Activated B cell treated with CpG ODN at 0.5 μM for 24 hours (primary cell): ENCODE data around the gene MYNN. TPM values are rescaled to one million over a fixed set of nuclear protein-coding genes. Genes with fewer than 3 reads are reported as not detected.

ENCODE experiments used
- ATAC-seq: fragments of 200-7000 bp; cut with Tn5 transposase; one replicate; pipeline ENCODE4 v1.10.0; 2021; ENCODE audit warnings: low read depth, mild to moderate bottlenecking, moderate library complexity
- CTCF ChIA-PET: fragments of 350-600 bp; sonication (Branson Sonifier 250); formaldehyde crosslinking; loops from one replicate; lab custom pipeline; 2021; ENCODE audit warnings: antibody characterized with exemption; lab: Charles Lee
- POLR2A ChIA-PET: fragments of 350-600 bp; sonication (Branson Sonifier 250); formaldehyde crosslinking; loops from one replicate; lab custom pipeline; 2021; ENCODE audit warnings: antibody characterized with exemption; lab: Charles Lee
- DNase-seq: peaks from one replicate; pipeline ENCODE4 v3.0.0; 2022
- H3K27ac Mint-ChIP-seq: one replicate; pipeline ENCODE4 v1.8.0; 2020; ENCODE audit warnings: mixed read lengths
- H3K27me3 Mint-ChIP-seq: one replicate; pipeline ENCODE4 v1.8.0; 2021; ENCODE audit warnings: mixed read lengths
- H3K36me3 Mint-ChIP-seq: one replicate; pipeline ENCODE4 v1.8.0; 2021; ENCODE audit warnings: low read depth, mixed read lengths
- H3K4me1 Mint-ChIP-seq: one replicate; pipeline ENCODE4 v1.8.0; 2021; ENCODE audit warnings: mixed read lengths
- H3K4me3 Mint-ChIP-seq: one replicate; pipeline ENCODE4 v1.8.0; 2020; ENCODE audit warnings: mild to moderate bottlenecking, mixed read lengths
- H3K9me3 Mint-ChIP-seq: one replicate; pipeline ENCODE4 v1.8.0; 2020; ENCODE audit warnings: mixed read lengths
- CTCF ChIP-seq: fragments of 200-600 bp; IDR thresholded peaks from one replicate; pipeline ENCODE4 v1.8.0; 2022; ENCODE audit warnings: antibody characterized with exemption, mild to moderate bottlenecking
- intact Hi-C: fragments of 100-400 bp; cut with micrococcal nuclease; formaldehyde crosslinking; loops from one replicate; pipeline ENCODE4 v1.15.1; 2024
- total RNA-seq: library from RNA; stranded (reverse); gene quantifications from 2 replicates; pipeline ENCODE4 v1.2.3, GENCODE V29; 2022

MYNN gene
- total RNA-seq, 1 donor from 2014 or later = 24.8 TPM

GRCh38 chr3:169758359-169758994 lies 14.7 kb upstream of the MYNN start:
- ATAC-seq = no peak
- Mint-ChIP-seq H3K27me3 (no peaks in the 10 kb centered on the region), H3K36me3 (no peaks in the 10 kb centered on the region), H3K4me3 (no peak overlapping the region), H3K27ac (no peak overlapping the region), H3K9me3 (no peaks in the 10 kb centered on the region), H3K4me1 (peaks cover 11% of the 10 kb centered on the region)
- intact Hi-C loops = no loop called here
- no peak for TF ChIP-seq CTCF
- ChIA-PET POLR2A (no interaction called here), CTCF (interaction anchor here (0.6 kb wide), 1 partner anchor 89 kb away, joined by 3 read pairs; no protein-coding TSS in a partner anchor)
- no peak for DNase-seq

GRCh38 chr3:169759256-169759655 lies 13.9 kb upstream of the MYNN start:
- H3K4me1 Mint-ChIP-seq = peaks cover 18% of the 10 kb centered on the region
- H3K4me3 Mint-ChIP-seq = no peak overlapping the region
- intact Hi-C loops = no loop called here
- H3K27ac Mint-ChIP-seq = no peak overlapping the region
- H3K36me3 Mint-ChIP-seq = peaks cover 2% of the 10 kb centered on the region
- no peak for TF ChIP-seq CTCF
- CTCF ChIA-PET = interaction anchor here (0.6 kb wide), 1 partner anchor 88 kb away, joined by 3 read pairs; no protein-coding TSS in a partner anchor
- no peaks in the 10 kb centered on the region for H3K27me3 Mint-ChIP-seq
- H3K9me3 Mint-ChIP-seq = no peaks in the 10 kb centered on the region
- POLR2A ChIA-PET = interaction anchor here (0.5 to 2.8 kb wide), 2 partner anchors 14 to 649 kb away, joined by 3 to 13 read pairs; partner anchors contain the start of gene MYNN
- ATAC-seq = no peak
- DNase-seq = no peak

- Mint-ChIP-seq H3K4me3 (no peak overlapping the region), H3K27ac (no peak overlapping the region), H3K27me3 (no peaks in the 10 kb centered on the region), H3K4me1 (peaks cover 25% of the 10 kb centered on the region), H3K9me3 (peaks cover 2% of the 10 kb centered on the region), H3K36me3 (peaks cover 6% of the 10 kb centered on the region)
- intact Hi-C loops = loop anchor here (5.0 kb wide), 2 partner anchors 98 to 932 kb away; partner anchors contain the start of gene MECOM
- ChIA-PET CTCF (interaction anchor here (1.8 kb wide), 1 partner anchor 101 kb away, joined by 5 read pairs; no protein-coding TSS in a partner anchor), POLR2A (interaction anchor here (2.8 kb wide), 1 partner anchor 12 kb away, joined by 13 read pairs; the partner anchor contains the start of gene MYNN)
- ATAC-seq (no peak), DNase-seq (no peak)
- TF ChIP-seq CTCF = no peak
Observed at GRCh38 chr3:169760479-169760878, 12.7 kb upstream of the MYNN start.

- peak; percentile 53 for ATAC-seq
- peak overlapping the region; percentile 96 for H3K4me3 Mint-ChIP-seq
- peaks cover 6% of the 10 kb centered on the region for H3K9me3 Mint-ChIP-seq
- intact Hi-C loops = loop anchor here (2.0 to 5.0 kb wide), 6 partner anchors 102 to 1106 kb away; partner anchors contain the start of genes MECOM, RPL22L1, SEC62 and SKIL
- DNase-seq = peak; percentile 78
- H3K4me1 Mint-ChIP-seq = peaks cover 24% of the 10 kb centered on the region
- POLR2A ChIA-PET = interaction anchor here (0.6 to 3.5 kb wide), 29 partner anchors 9 to 1902 kb away, joined by 3 to 86 read pairs (median 4); partner anchors contain the start of genes LRRC34, LRRIQ4, MYNN and RPL22L1
- peak overlapping the region; percentile 99 for H3K27ac Mint-ChIP-seq
- H3K27me3 Mint-ChIP-seq = no peaks in the 10 kb centered on the region
- CTCF ChIA-PET = interaction anchor here (1.6 to 3.1 kb wide), 2 partner anchors 8 to 98 kb away, joined by 8 to 17 read pairs; partner anchors contain the start of gene MYNN
- TF ChIP-seq CTCF = no peak
- H3K36me3 Mint-ChIP-seq = peaks cover 6% of the 10 kb centered on the region
Observed at GRCh38 chr3:169764312-169764881, 8.8 kb upstream of the MYNN start.
